ACHN (cell line): Measurements from ENCODE around the gene SEC11A.
"Not testable (repeated sequence)": the region's sequence is repeated elsewhere in the genome, so short reads cannot be mapped to it uniquely, and the experiment has no call there.

Experiments
- DNase-seq: peaks from one replicate; pipeline ENCODE4 v3.0.0-alpha.2; 2015
- in situ Hi-C: cut with HindIII; loops from 2 replicates; pipeline ENCODE4 v1.10.0; 2017; ENCODE audit warnings: low sequenced_read_pairs, low pct_ligation_motif_present, low pct_unique_long_range_greater_than_20kb

The SEC11A gene

GRCh38 chr15:84697236-84697990, 18.5 kb downstream of the SEC11A start:
- in situ Hi-C loops = no loop called here
- no peak for DNase-seq

GRCh38 chr15:84696757-84697156, 19.2 kb downstream of the SEC11A start:
- in situ Hi-C loops = no loop called here
- no peak for DNase-seq

GRCh38 chr15:84690342-84690741, 25.6 kb downstream of the SEC11A start:
- DNase-seq = no peak
- in situ Hi-C loops = no loop called here

GRCh38 chr15:84689858-84690257, 26.1 kb downstream of the SEC11A start:
- in situ Hi-C loops = no loop called here
- no peak for DNase-seq

GRCh38 chr15:84686446-84686845, 29.5 kb downstream of the SEC11A start:
- in situ Hi-C loops, DNase-seq: not testable (repeated sequence)

- DNase-seq = no peak
- in situ Hi-C loops = no loop called here
Measured at GRCh38 chr15:84685304-84685703, 30.6 kb downstream of the SEC11A start.

- in situ Hi-C loops = no loop called here
- no peak for DNase-seq
Measured at GRCh38 chr15:84684092-84684491, 31.8 kb downstream of the SEC11A start.

- no peak for DNase-seq
- in situ Hi-C loops = no loop called here
Measured at GRCh38 chr15:84681831-84682230, 34.1 kb downstream of the SEC11A start.

- DNase-seq = peak; percentile 35
Measured at GRCh38 chr15:84671211-84671610, 44.7 kb downstream of the SEC11A start.

GRCh38 chr15:84669726-84670125, 46.2 kb downstream of the SEC11A start:
- in situ Hi-C loops = no loop called here
- DNase-seq = no peak

More at GRCh38 chr15:84671211-84671610, 44.7 kb downstream of the SEC11A start:
- in situ Hi-C loops = no loop called here

GRCh38 chr15:84668221-84668982, 47.5 kb downstream of the SEC11A start:
- in situ Hi-C loops = no loop called here
- no peak for DNase-seq

- in situ Hi-C loops = no loop called here
- no peak for DNase-seq
Measured at GRCh38 chr15:84666373-84666772, 49.6 kb downstream of the SEC11A start.

GRCh38 chr15:84661001-84661400, 54.9 kb downstream of the SEC11A start:
- in situ Hi-C loops = no loop called here

GRCh38 chr15:84659904-84660781, 55.8 kb downstream of the SEC11A start:
- DNase-seq = no peak
- in situ Hi-C loops = no loop called here

More at GRCh38 chr15:84661001-84661400, 54.9 kb downstream of the SEC11A start:
- DNase-seq = no peak

- DNase-seq = no peak
- in situ Hi-C loops = no loop called here
Measured at GRCh38 chr15:84658788-84659411, 57.0 kb downstream of the SEC11A start.

GRCh38 chr15:84658080-84658787, 57.7 kb downstream of the SEC11A start, which contains the start of gene NMB:
TSS of gene NMB (minus strand) at chr15:84658199. CDS start at chr15:84658152, 47 bp downstream.
- in situ Hi-C loops = no loop called here

GRCh38 chr15:84657748-84658079, 58.2 kb downstream of the SEC11A start:
- no peak for DNase-seq
- in situ Hi-C loops = no loop called here

More at GRCh38 chr15:84658080-84658787, 57.7 kb downstream of the SEC11A start, which contains the start of gene NMB:
- DNase-seq = peak; percentile 89

- DNase-seq = no peak
- in situ Hi-C loops = no loop called here
Measured at GRCh38 chr15:84656972-84657371, 59.0 kb downstream of the SEC11A start.
